Mucosa of descending colon (tissue), 3 donors: ENCODE data around the gene SKAP2. TPM values are rescaled to one million over a fixed set of nuclear protein-coding genes. Genes with fewer than 3 reads are reported as not detected.

ENCODE experiments used
- ATAC-seq: fragments of 200-7000 bp; cut with Tn5 transposase; one replicate; pipeline ENCODE4 v1.9.1; 2020; ENCODE audit warnings: mild to moderate bottlenecking, moderate library complexity
- DNase-seq, 3 donors: peaks; one replicate each; pipeline ENCODE4 v3.0.0-alpha.2; 2020
- H3K36me3 ChIP-seq: fragments of 200-600 bp; one replicate; pipeline ENCODE4 v1.8.0; 2021; ENCODE audit warnings: low read depth, mild to moderate bottlenecking
- H3K4me1 ChIP-seq: fragments of 200-600 bp; one replicate; pipeline ENCODE4 v1.8.0; 2021; ENCODE audit warnings: low read depth, mild to moderate bottlenecking
- H3K4me3 ChIP-seq: fragments of 200-600 bp; one replicate; pipeline ENCODE4 v1.8.0; 2021; ENCODE audit warnings: mild to moderate bottlenecking
- H3K9me3 ChIP-seq: fragments of 200-600 bp; one replicate; pipeline ENCODE4 v1.8.0; 2021; ENCODE audit warnings: mild to moderate bottlenecking
- CTCF ChIP-seq: fragments of 200-600 bp; IDR thresholded peaks from one replicate; pipeline ENCODE4 v1.8.0; 2022; ENCODE audit warnings: antibody characterized with exemption, mild to moderate bottlenecking
- intact Hi-C, 2 donors: fragments of 100-400 bp; cut with DNase I in 1 of 2; cut with micrococcal nuclease in 1 of 2; formaldehyde crosslinking; loops; one replicate each; pipeline versions ENCODE4 v1.11.0 to v1.11.1; 2022; cut with DNase I, micrococcal nuclease
- total RNA-seq, 3 donors: library from RNA; stranded (reverse); fragmentation: NEBNext Ultra II Directional in 2 of 3; extraction: Animal tissue kit (Norgen Biotek cat#: 25700) in 2 of 3; gene quantifications; one replicate each; pipeline versions ENCODE4 v1.2.1 to v1.2.4, GENCODE V29; 2021 to 2023
- donor health status: DM: no; HTN: no; CAD: no; lungs with moderate emphysema.
- donor health status: DM: no; HTN: no; CAD: no.
- donor health status: DM: no; HTN: yes; CAD: no.

The SKAP2 gene
- total RNA-seq, 3 donors from 2014 or later = 36.5 to 51.7 (median 40.3) TPM

DNA sequence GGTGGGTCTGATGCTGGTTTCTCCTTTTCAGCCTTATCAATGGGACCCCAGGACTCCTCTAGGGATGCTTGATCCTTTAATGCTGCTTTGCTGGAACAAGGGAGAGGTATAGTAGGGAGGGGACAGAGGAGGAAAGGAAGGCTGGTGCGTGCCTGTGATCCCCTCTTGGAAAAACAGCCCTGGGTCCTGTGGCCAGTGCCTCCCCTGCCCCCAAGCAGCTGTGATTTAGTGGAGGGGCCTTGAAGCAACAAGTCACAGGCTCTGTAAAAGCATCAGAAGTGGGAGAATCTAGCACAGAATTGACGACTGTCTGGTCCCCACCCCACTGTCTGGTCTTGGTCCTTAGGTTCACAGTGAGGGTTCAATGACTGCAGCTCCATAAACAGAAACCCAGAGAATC is 237.7 kb downstream of the SKAP2 start:
- Histone ChIP-seq H3K36me3 (no peaks in the 10 kb centered on the region), H3K4me1 (no peaks in the 10 kb centered on the region), H3K9me3 (no peaks in the 10 kb centered on the region), H3K4me3 (no peak overlapping the region)
- intact Hi-C loops = no loop called here
- no peak for TF ChIP-seq CTCF
- ATAC-seq (no peak), DNase-seq (no peak)

GRCh38 chr7:26626156-26626555 is 238.2 kb downstream of the SKAP2 start:
- no peaks in the 10 kb centered on the region for H3K4me1 ChIP-seq
- intact Hi-C loops = no loop called here
- no peaks in the 10 kb centered on the region for H3K9me3 ChIP-seq
- ATAC-seq (no peak), DNase-seq (no peak)
- no peaks in the 10 kb centered on the region for H3K36me3 ChIP-seq
- H3K4me3 ChIP-seq = no peak overlapping the region
- no peak for TF ChIP-seq CTCF

DNA sequence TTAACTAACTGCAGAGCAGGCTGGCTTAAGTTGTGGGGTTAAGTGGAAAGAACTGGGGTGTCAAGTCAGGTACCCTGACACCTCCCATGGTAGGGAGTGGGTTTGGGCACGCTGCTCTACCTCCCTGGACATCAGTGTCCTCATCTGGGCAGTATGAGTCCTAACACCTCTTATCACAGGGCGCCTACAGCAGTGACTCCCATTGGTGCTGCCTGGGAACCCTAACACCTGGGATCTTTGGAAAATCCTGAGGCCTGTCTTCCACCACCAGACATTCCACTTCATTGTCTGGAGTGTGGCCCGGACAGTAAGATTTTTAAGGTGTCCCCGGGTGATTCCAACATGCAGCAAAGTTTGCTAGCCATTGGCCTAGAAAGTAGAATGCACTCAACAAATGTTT is 239.1 kb downstream of the SKAP2 start:
- Histone ChIP-seq H3K36me3 (no peaks in the 10 kb centered on the region), H3K9me3 (no peaks in the 10 kb centered on the region), H3K4me1 (no peaks in the 10 kb centered on the region), H3K4me3 (no peak overlapping the region)
- intact Hi-C loops = no loop called here
- TF ChIP-seq CTCF = no peak
- ATAC-seq (no peak), DNase-seq (no peak)

- ATAC-seq = no peak
These were observed 239.6 kb downstream of the SKAP2 start for GRCh38 chr7:26624839-26625238.

GRCh38 chr7:26624431-26624830 is 240.0 kb downstream of the SKAP2 start:
- Histone ChIP-seq H3K9me3 (no peaks in the 10 kb centered on the region), H3K4me3 (no peak overlapping the region), H3K36me3 (no peaks in the 10 kb centered on the region), H3K4me1 (no peaks in the 10 kb centered on the region)
- TF ChIP-seq CTCF = no peak
- no peak for DNase-seq
- no peak for ATAC-seq
- intact Hi-C loops = no loop called here

More at GRCh38 chr7:26624839-26625238, 239.6 kb downstream of the SKAP2 start:
- no peak for DNase-seq
- Histone ChIP-seq H3K9me3 (no peaks in the 10 kb centered on the region), H3K4me1 (no peaks in the 10 kb centered on the region), H3K36me3 (no peaks in the 10 kb centered on the region), H3K4me3 (no peak overlapping the region)
- no peak for TF ChIP-seq CTCF
- intact Hi-C loops = no loop called here

DNA sequence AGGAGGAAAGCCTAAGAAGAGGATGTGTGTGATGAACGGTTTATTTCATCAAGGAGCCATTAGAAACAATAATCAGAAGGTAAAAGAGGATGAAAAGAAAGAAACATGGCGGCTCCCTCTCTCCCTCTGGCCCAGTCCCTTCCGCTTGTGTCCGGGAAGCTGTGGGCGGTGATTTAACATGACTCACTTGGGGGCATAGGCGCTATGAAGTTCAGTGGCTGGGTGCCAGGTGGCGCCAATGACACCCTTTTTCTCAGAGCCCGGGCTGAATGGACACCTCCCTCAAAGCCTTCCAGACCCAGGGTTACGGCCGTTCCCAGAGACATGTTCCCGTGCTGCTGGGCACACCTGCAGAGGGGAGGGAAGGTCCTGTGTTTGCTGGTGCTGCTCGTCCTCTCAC is 244.0 kb downstream of the SKAP2 start:
- Histone ChIP-seq H3K4me3 (no peak overlapping the region), H3K9me3 (no peaks in the 10 kb centered on the region), H3K36me3 (no peaks in the 10 kb centered on the region), H3K4me1 (no peaks in the 10 kb centered on the region)
- intact Hi-C loops = no loop called here
- TF ChIP-seq CTCF = no peak
- ATAC-seq (no peak), DNase-seq (no peak)
